RPMI8226 (cell line): ENCODE data around the gene ZBTB7C.

ENCODE experiments used
- DNase-seq: peaks from one replicate; pipeline ENCODE4 v3.0.0-alpha.2; 2015

ZBTB7C gene

GRCh38 chr18:47978603-47979002 is 430.6 kb downstream of the ZBTB7C start:
- no peak for DNase-seq

GRCh38 chr18:47978141-47978540 is 431.0 kb downstream of the ZBTB7C start:
- DNase-seq = no peak
